Measurements from ENCODE around the gene SH2D6.

GRCh38 chr2:85397925-85398331 is 20.6 kb upstream of the SH2D6 start:
- TF ChIP-seq EZH2phosphoT487 (IDR thresholded peaks at IDR 0.05; ENCODE audit: insufficient read depth, low read depth) (no peak), EZH2 (IDR thresholded peaks at IDR 0.05; ENCODE audit: insufficient read depth, poor library complexity, severe bottlenecking) (no peak)

All from GM23248 (cell line).